GM19238 (cell line): ENCODE results near the gene STX8.
"Not testable (repeated sequence)": the region's sequence is repeated elsewhere in the genome, so short reads cannot be mapped to it uniquely, and the experiment has no call there.

Experiments
- DNase-seq: peaks from one replicate; pipeline ENCODE4 v3.0.0; 2011; ENCODE audit warnings: low spot score; ENCODE audit not compliant: insufficient read length

The STX8 gene

GRCh38 chr17:9406046-9406606, 169.5 kb downstream of the STX8 start:
- DNase-seq: no peak

GRCh38 chr17:9403257-9403656, 172.4 kb downstream of the STX8 start:
- no peak for DNase-seq

GRCh38 chr17:9402590-9403199, 172.9 kb downstream of the STX8 start:
- no peak for DNase-seq

GRCh38 chr17:9401434-9401833, 174.2 kb downstream of the STX8 start:
- no peak for DNase-seq

GRCh38 chr17:9389111-9389527, 186.5 kb downstream of the STX8 start:
- DNase-seq: peak; percentile 29

- DNase-seq: no peak
Measured at GRCh38 chr17:9386401-9386800, 189.2 kb downstream of the STX8 start.

- DNase-seq: no peak
Measured at GRCh38 chr17:9383826-9384225, 191.8 kb downstream of the STX8 start.

- no peak for DNase-seq
Measured at GRCh38 chr17:9382626-9383025, 193.0 kb downstream of the STX8 start.

GRCh38 chr17:9381068-9381467, 194.6 kb downstream of the STX8 start:
- DNase-seq: no peak

- no peak for DNase-seq
Measured at GRCh38 chr17:9380361-9380760, 195.3 kb downstream of the STX8 start.

GRCh38 chr17:9376177-9376576, 199.4 kb downstream of the STX8 start:
- DNase-seq: not testable (repeated sequence)

- DNase-seq: no peak
Measured at GRCh38 chr17:9371019-9371418, 204.6 kb downstream of the STX8 start.

- no peak for DNase-seq
Measured at GRCh38 chr17:9370467-9370866, 205.2 kb downstream of the STX8 start.

GRCh38 chr17:9368631-9369030, 207.0 kb downstream of the STX8 start:
- no peak for DNase-seq

- DNase-seq: no peak
Measured at GRCh38 chr17:9367156-9367555, 208.5 kb downstream of the STX8 start.

GRCh38 chr17:9364837-9365430, 210.7 kb downstream of the STX8 start:
- no peak for DNase-seq

- no peak for DNase-seq
Measured at GRCh38 chr17:9363440-9364350, 211.9 kb downstream of the STX8 start.

GRCh38 chr17:9361188-9361955, 214.2 kb downstream of the STX8 start:
- DNase-seq: no peak

GRCh38 chr17:9360677-9361081, 214.9 kb downstream of the STX8 start:
- DNase-seq: no peak

GRCh38 chr17:9356488-9356911, 219.1 kb downstream of the STX8 start:
- DNase-seq: no peak

- DNase-seq: no peak
Measured at GRCh38 chr17:9355846-9356245, 219.8 kb downstream of the STX8 start.
